Measurements from ENCODE around the gene PLXDC2. TPM values are rescaled to one million over a fixed set of nuclear protein-coding genes. Genes with fewer than 3 reads are reported as not detected.

The PLXDC2 gene
- total RNA-seq, 1 donor from 2014 or later: 7.8 TPM

DNA sequence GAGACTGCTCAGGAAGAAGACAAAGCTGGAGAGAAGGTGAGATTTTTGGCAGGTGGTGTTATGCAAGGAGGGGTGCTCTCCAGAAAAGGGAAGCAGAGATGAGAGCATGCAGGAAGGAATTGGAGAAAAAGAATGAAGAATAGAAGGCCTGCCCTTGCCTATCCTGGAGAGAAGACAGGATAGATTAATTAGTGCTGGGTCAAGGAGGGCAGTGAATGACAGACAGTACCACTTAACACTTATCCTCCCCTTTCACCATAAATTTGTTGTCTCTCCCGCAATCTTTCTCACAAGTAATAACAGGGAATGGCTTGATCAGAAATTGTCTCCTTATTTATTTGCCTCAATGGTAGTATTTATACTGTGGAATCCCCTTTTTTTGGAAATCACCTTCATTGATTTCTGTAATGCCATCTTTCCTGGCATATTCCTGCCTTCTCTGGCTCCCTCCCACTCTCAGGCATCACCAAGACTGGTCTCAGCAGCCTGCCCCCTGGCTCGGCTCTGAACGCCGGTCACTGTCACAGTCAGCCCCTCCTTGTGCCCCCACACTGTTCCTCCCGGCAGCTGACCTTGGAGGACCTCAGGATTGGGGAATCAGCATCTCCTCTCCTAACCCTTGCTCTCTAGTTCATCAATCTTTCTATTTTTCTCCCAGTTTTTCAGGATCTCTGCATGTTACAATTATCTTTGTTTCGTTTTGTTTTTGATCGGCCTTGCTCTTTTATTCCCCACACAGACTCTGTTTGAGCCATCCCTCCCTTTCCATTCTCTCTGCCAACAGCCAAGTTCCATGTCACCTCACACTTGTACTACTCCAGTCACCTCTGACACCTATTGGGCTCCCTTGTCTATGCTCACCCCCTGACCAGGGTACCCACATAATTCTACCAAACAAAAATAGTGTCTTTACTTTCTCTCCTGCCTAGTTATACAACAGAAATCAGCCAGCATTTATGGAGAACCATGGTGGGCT lies 294.2 kb downstream of the PLXDC2 start:
- DNase-seq (ENCODE audit: low read depth): no peak

DNA sequence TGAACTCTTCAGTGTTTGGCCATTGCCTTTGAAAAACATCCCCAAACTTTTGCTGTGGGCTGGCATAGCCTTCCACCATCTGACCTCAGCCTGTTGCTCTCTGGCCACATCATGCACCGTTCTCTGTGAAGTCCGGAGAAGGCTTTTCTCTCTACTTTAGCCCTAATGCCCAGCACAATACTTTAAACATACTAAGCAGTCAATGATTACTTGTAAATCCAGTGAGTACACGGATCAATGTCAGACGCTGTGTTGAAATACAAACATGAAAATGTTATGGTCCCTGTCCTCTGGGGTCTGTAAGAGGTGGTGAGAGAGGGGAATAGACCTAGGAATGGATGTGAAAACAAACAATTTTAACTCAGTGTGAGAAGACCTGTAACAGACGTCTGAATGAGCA lies 297.9 kb downstream of the PLXDC2 start:
- no peak for DNase-seq (ENCODE audit: low read depth)

DNA sequence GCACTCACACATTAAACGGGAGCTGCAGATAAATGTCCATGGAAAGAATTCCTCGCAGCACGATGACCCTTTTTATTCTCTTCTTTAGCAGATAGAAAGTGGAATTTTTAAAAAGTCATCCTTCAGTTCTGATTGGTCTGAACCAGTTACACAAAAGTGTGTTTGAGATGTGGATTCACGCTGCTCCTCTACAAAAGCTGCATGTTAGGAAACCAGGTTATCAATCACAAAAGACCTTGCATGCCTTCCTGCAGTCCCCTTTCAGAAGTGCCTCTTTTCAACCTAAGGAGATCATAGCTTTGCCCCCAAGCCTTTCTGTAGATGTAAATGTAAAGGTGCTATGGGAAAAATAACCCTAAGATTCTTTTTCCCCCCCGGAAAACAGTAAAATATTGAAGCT lies 299.7 kb downstream of the PLXDC2 start:
- no peak for DNase-seq (ENCODE audit: low read depth)

DNA sequence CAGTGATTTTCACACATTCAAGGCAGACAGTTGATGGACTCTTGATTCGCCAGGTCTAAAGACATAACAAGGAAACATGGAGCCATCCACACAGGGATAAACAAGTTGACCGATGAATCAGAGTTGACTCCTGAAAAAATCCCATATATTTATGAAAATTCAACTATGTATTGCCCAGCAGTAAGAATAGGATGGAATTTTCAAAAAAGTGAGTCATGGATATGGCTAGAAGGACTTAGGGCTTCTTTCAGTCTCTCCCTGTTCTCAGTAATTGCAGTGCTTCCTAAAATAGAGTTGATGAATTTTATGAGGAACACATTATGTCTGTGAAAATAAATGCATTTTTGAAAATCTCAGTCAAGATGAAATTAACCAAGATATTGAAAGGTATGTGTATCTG lies 301.2 kb downstream of the PLXDC2 start:
- DNase-seq (ENCODE audit: low read depth): no peak

DNA sequence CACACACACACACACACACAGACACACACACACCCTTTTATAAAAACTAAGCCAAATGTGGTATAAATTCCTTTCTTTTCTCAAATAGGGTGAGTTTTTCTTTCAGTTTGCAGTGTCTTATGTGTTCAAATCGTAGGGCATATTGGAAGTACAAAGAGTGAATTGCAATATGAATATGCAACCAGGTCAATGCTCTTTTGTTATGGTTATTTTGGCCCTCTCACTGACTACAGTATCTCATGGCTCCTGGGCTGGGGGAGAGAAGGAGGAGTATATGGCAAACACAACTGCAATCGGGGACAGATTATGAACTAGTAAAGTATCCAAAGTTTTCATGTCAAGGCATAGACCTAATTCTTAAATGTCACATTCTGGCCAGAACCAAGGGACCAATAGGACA lies 301.9 kb downstream of the PLXDC2 start:
- no peak for DNase-seq (ENCODE audit: low read depth)

DNA sequence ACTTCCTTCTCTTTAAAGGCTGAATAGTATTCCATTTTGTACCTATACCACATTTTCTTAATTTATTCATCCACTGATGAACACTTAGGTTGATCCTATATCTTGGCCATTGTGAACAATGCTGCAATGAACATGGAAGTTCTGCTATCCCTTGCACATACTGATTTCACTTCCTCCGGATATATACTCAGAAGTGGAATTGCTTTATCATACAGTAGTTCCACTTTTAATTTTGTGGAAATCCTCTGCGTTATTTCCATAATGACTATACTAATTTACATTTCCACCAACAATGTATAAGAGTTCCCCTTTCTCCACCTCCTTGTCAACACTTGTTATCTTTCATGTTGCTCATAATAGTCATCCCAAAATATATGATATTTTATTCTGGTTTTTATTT lies 312.6 kb downstream of the PLXDC2 start:
- DNase-seq (ENCODE audit: low read depth): no peak

DNA sequence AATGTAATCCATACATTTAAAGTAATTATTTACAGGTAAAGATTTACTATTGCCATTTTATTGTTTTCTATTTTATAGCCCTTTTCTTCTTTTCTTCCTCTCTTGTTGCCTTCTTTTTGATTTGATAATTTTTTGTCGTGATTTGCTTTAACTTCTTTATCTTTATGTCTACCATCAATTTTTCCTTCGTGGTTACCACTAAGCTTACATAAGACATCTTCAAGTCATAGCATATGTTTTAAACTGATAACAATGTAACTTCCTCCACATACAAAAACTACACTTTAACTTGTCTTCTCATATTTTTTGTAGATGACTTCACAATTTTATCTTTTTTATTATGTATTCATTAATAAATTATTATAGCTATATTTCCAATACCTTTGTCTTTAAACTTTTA lies 316.6 kb downstream of the PLXDC2 start:
- no peak for DNase-seq (ENCODE audit: low read depth)

DNA sequence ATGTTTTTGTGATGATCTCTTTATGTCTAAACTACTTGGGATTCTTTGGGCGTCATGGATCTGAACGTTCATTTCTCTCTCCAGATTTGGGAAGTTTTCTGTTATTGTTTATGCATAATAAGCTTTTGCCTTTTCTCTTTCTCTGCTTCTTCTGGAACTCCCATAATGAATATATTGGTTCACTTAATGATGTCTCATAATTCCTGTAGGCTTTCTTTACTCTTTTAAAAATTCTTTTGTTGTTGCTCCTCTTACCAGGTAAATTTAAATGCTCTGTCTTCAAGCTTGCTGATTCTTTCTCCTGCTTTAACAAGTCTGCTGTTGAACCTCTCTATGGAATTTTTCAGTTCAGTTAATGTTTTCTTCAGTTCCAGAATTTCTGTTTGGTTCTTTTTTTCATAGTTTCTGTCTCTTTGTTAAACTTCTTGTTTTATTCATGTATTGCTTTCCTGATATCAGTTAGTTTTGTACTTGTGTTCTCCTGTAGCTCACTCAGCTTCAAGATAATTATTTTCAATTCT lies 317.5 kb downstream of the PLXDC2 start:
- DNase-seq (ENCODE audit: low read depth): no peak

DNA sequence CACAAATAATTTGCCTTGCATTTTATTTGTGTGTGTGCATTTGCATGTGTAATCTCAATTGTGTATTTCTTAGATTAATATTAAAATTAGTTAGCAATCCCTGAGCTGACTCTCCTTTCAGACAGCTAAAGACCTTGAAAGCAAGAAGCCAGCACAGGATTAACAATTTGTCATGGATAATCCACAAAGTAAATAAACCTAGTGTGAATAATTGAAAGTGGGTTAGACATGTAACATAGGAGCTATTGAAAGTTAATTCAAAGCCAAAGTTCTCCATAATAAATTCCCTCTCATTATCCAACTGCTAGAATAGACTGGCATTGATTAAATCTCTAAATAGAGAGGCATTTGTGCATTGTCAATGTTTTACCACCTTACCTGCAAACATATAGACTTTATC lies 326.1 kb downstream of the PLXDC2 start:
- DNase-seq (ENCODE audit: low read depth): no peak

DNA sequence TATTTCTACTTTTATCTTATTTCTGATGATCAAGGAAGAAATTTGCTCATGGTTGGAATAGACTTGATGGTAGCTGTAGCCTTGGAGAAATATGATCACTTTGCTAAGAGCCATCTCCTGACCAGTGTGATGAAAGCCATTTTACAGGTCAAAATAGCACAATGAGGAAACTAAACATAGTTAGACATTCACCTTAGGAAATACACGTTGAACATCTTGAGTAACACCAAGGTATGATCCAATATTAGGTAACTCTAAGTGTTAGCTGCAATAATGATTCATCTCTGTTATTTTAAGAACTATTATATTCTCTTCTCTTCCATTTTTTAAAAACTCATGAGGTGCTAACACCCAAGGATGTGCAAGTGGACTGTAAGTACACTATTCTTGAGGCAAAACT lies 328.0 kb downstream of the PLXDC2 start:
- DNase-seq (ENCODE audit: low read depth): no peak

DNA sequence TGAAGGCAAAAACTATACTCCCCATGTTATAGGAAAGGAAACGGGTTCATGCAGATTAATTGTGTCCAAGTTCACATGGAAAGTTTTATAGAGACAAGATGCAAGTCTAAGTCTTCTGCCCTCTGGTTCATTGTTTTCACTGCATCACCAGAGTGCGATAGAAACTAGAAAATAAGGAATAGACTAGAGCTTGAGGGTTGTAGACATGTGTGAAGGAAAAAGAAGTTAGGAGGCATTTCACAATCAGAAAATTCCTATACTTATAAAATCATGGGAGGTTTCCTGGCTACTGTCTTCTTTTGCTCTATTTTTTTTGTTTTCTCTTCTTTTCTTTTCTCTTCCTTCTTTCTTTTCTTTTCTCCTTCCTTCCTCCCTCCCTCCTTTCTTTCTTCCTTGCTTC lies 329.8 kb downstream of the PLXDC2 start:
- DNase-seq (ENCODE audit: low read depth): no peak

DNA sequence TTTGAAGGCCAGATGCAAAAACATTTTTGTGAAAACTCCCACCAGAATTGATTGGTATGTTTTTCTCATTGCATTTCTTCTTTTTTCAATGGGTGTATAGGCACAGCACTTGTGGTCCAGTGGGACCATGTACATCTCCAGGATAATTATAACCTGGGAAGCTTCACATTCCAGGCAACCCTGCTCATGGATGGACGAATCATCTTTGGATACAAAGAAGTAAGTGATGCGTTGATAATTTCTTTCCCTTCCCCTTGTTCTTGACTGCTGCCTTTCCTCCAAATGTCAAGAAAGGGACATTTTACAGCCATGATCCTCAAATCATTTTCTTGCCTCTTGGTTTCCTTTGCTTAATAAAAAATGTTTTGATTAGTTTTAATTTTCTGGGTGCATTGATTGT lies 331.5 kb downstream of the PLXDC2 start:
- DNase-seq (ENCODE audit: low read depth): peak; percentile 43

DNA sequence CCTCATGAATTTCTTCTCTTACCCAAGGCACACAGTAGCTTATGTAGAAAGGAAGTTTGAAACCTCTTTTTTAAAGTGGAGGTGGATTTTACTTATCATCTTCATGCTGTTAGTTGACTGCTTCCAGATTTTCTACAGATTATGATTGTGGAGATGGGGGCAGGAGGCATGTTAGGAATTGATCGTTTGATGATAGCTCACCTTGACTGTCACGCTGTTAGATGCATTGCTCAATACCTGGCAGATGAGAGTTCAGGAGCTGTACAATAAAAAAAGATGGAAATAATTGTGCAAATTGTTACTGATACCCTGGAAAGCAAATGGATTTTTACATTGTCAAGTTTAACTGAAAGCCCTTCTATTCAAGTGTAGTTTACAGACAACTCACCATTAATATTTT lies 340.3 kb downstream of the PLXDC2 start:
- no peak for DNase-seq (ENCODE audit: low read depth)

DNA sequence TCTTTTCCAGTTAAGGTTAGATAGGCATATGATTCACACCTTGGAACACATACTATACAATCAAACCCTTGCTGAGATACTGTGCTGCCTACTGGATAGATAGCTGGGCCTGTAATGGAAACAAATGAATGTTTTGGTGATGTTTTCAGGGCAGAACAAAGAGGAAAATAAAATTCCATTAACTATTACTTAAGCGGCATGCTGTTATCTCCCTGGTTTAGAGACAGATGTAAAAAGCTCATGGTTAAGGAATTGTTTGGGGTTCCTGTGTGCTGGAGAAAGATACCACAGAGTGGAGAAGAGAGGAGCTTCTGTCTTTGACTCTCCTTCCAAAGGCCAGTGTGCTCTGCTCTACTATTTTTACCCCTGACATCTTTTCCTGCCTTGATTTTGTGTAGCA lies 341.1 kb downstream of the PLXDC2 start:
- no peak for DNase-seq (ENCODE audit: low read depth)

DNA sequence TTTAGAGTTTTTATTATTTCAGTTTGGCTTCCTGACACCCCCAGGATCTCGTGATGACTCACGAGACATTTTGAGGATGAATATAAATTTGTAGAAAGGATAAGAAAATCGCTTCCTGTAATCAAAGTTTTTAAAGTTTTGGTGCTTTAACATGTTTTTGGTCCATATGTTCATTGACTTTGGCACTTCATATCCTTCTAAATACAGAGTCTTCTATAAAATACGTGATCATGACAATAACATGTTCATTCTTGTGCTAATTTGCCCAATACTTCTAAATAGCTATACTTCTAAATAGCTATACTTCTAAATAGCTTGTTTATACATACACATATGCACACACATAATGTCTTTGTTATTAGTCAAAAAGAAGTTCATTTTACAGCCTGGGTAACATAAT lies 341.9 kb downstream of the PLXDC2 start:
- DNase-seq (ENCODE audit: low read depth): no peak

DNA sequence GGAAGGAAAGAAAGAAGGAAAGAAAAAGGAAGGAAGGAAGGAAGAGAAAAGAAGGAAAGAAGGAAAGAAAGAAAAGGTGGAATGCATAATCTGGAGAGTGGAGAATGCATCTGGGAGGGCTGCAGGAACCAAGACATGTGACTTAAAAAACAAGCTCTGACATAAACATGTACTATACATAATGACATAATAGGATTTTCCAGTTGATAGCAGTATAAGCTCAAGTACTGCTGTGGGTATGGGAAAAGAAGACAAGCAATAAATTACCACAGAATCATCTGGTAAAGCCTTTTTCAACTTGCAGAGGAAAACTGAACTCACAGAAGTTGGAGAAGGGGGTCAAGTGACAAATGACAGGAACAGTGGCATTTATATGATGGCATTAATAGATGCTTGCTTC lies 345.9 kb downstream of the PLXDC2 start:
- no peak for DNase-seq (ENCODE audit: low read depth)

DNA sequence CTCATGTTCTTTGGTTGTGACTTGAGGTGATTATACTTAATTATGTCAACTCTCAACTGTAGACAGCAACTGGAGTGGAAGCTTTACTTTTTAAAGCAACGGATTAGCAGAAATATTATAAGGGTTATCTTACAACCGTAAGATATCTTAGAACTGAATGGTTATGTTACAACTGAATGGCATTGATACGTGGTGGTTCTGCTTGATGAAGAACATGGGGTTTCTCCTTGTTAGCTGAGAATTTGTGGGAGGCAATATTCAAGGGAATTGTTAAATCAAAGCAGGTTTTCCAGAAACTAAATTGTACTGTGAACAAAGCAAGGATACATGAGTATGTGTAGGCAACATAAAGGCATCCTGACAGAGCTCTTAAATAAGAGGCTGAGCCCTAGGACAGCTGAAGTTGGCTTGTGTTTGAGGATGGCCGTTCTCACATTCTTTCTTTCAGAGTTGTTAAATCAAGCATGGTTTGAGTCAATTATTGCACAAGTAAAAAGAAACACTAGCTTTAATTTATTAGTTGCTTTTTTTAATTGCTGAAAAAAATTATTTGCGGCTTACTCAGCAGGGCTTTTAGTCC lies 350.0 kb downstream of the PLXDC2 start:
- no peak for DNase-seq (ENCODE audit: low read depth)

DNA sequence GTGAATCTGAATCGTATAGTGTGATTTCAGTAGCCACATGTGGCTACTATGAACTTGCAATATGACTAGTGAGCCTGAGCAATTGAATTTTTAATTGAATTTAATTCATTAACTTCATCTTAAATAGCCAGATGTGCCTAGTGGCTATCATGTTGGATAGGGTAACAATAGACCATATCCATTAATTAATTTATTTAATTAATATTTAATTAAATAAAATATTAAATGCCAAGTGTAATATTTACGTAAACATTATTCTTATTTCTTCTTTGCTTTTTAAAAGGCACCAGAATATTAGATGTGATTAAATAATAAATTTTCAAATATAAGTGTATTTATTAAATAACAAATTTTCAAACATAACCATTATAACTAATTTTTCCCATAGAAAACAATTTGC lies 354.4 kb downstream of the PLXDC2 start:
- no peak for DNase-seq (ENCODE audit: low read depth)

DNA sequence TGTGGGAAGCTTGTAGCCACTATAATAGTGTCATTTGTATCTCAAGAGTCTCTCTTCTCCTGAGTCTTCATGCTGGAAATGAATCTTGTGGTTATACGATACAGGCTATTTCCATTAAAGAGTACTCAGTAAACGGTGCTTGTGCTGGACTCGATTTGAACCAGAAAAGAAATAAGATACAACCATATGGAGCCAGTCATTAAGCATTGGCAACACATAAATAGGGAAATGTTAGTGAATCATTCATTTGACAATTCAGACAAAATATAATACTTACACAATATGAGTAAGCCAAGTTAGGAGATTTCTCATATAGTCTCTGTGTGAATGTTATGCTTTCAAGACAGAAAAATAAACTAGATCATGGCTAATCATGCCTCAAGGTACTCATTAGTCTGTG lies 356.8 kb downstream of the PLXDC2 start:
- DNase-seq (ENCODE audit: low read depth): no peak

DNA sequence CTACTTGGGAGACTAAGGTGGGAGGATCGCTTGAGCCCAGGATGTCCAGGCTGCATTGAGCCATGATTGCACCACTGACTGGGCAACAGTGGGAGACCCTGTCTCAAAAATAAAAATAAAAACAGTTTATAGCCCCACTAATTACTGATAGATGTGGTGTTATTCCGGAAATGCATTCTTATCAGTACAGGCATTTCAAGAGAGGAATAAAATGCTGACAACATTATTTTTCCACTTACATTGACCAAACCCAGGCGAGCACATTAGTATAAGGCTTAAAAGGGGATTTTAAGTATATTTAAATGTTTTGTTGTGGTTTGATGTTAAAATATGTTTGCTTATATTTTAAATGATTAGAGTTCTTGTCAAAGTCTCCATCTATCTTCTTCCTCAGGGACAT lies 359.5 kb downstream of the PLXDC2 start:
- DNase-seq (ENCODE audit: low read depth): no peak

DNA sequence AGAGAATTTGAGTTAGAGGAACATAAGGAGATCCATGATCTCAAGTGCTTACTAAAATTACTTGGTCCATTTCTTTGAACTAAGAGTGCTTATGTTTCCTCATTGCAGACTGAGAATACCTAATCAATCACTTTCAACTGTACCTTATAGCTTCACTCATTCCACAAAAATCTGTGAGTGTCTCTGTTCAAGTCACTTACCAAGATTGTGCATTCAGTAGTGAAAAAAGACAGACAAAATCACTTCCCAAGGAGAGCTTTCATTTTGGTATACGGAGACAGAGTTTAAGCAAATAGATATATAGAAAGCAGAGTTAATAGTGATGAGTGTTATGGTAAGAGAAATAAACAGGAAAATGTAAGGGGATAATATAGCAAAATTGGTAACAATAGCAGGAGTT lies 364.5 kb downstream of the PLXDC2 start:
- DNase-seq (ENCODE audit: low read depth): no peak

DNA sequence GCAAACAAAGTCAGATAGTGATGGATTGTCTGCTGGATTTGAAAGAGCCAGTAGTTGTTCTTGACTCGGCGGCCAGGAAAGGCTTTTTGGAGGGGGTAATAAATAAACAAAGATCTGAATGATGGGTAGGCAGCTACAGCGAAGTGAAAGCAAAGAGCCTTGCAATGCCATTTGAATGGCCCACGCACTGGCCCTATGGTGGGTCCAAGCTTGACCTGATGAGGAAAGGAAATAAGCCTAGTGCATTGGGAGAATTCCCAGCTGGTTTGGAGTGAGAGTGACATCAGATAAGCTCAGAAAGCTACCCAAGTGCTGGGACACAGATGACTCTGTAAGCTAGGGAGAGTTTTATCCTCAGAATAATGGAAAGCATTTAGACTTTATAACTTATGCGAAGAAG lies 365.2 kb downstream of the PLXDC2 start:
- DNase-seq (ENCODE audit: low read depth): no peak

DNA sequence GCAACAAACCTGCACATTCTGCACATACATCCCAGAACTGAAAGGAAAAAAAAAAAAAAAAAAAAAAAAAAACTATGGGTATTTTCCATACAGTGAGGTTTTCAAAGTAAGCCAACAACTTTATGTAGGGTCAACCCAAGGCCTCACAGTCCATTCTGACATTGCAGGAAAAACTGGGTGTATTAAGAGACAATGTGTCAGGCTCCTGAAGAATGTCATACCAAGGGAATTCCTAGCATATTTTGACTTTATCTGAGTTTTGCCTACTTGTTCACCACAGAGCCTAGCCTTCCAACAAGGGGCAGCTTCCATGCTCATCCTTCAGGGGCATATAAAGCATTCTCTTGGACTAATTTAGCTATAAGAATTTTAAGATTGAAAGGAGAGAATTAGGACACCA lies 368.9 kb downstream of the PLXDC2 start:
- DNase-seq (ENCODE audit: low read depth): peak; percentile 50

Measured in renal cortical epithelial cell (primary cell).